ENCODE results near the gene RBP2. TPM values are rescaled to one million over a fixed set of nuclear protein-coding genes. Genes with fewer than 3 reads are reported as not detected.

Gene RBP2
- total RNA-seq, 2 donors from 2014 or later, result not detected

DNA sequence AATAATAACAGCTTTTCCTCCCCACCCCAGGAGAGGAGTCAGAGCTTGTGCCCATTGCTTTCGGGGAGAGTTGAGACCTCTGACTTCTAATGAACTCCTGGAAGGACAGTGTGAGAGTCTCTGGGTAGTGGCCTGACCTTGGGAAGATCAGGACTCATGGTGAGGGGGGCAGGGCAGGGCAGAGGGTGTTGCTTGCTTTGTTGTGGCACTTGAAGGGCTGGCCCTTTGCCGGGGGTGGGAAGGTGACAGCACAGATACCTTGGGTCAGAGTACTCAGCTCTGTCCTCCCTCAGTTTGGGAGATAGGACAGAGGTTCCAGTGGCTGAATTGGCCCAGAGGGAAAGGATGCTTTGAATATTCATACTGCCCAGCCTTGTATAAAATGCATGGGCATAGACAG is 15.8 kb downstream of the RBP2 start:
- TF ChIP-seq CTCF (conservative IDR thresholded peaks at IDR 0.05), result no peak
- H3K9me3 ChIP-seq (ENCODE audit: control insufficient read depth, low read length), result no peaks in the 10 kb centered on the region
- no peak for DNase-seq
- no peaks in the 10 kb centered on the region for H3K36me3 Mint-ChIP-seq (ENCODE audit: low read depth)
- H3K36me3 ChIP-seq (ENCODE audit: control insufficient read depth, insufficient read depth, low read length), result no peaks in the 10 kb centered on the region
- H3K27ac Mint-ChIP-seq, result no peak overlapping the region
- H3K27ac ChIP-seq (ENCODE audit: low read depth, low read length), result no peak overlapping the region
- H3K4me1 ChIP-seq (ENCODE audit: control insufficient read depth, insufficient read depth, low read length), result no peaks in the 10 kb centered on the region
- WGBS, 2 experiments (ENCODE audit: insufficient coverage in 1 of 2, insufficient read length in 1 of 2), result 90% methylated on average over 2 of the region's 2 CpGs; no CpG with 5 or more reads in 1 of the 2 experiments
- no peaks in the 10 kb centered on the region for H3K4me1 Mint-ChIP-seq
- no peaks in the 10 kb centered on the region for H3K9me3 Mint-ChIP-seq
- no peak overlapping the region for H3K4me3 ChIP-seq (ENCODE audit: low read length)
- H3K27me3 Mint-ChIP-seq (ENCODE audit: insufficient read depth), result no peaks in the 10 kb centered on the region
- H3K4me3 Mint-ChIP-seq, result no peak overlapping the region
- no peak overlapping the region for H3K9ac ChIP-seq (ENCODE audit: extremely low read depth, low read length, poor library complexity, severe bottlenecking)
- no peaks in the 10 kb centered on the region for H3K27me3 ChIP-seq (ENCODE audit: control insufficient read depth, insufficient read depth, low read length, poor library complexity, severe bottlenecking)

- H3K9me3 Mint-ChIP-seq, result no peaks in the 10 kb centered on the region
- no peak overlapping the region for H3K4me3 Mint-ChIP-seq
Measured at GRCh38 chr3:139460076-139460475, 16.2 kb downstream of the RBP2 start.

DNA sequence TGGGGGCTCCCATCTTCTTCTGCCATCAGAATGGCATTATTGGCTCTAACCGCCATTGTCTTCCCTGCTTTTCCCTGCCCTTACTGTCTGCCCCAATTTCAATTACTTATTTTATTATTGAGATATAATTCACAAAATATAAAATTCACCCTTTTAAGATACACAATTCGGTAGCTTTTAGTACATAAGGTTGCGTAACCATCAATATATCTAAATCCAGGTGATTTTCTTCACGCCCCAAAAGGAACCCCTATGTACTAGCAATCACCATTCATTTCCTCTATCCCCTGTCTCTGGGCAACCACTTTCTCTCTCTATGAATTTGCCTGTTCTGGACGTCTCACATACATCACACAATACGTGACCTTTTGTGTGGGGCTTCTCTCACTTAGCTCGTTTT is 18.0 kb downstream of the RBP2 start:
- WGBS, 2 experiments (ENCODE audit: insufficient coverage in 1 of 2, insufficient read length in 1 of 2), result 86% methylated on average over 6 to 7 of the region's 7 CpGs
- no peak overlapping the region for H3K27ac Mint-ChIP-seq
- no peak overlapping the region for H3K4me3 Mint-ChIP-seq
- no peaks in the 10 kb centered on the region for H3K36me3 Mint-ChIP-seq (ENCODE audit: low read depth)
- Histone ChIP-seq H3K9me3 (ENCODE audit: control insufficient read depth, low read length) (no peaks in the 10 kb centered on the region), H3K36me3 (ENCODE audit: control insufficient read depth, insufficient read depth, low read length) (no peaks in the 10 kb centered on the region), H3K4me3 (ENCODE audit: low read length) (no peak overlapping the region), H3K9ac (ENCODE audit: extremely low read depth, low read length, poor library complexity, severe bottlenecking) (no peak overlapping the region), H3K27me3 (ENCODE audit: control insufficient read depth, insufficient read depth, low read length, poor library complexity, severe bottlenecking) (no peaks in the 10 kb centered on the region), H3K27ac (ENCODE audit: low read depth, low read length) (no peak overlapping the region), H3K4me1 (ENCODE audit: control insufficient read depth, insufficient read depth, low read length) (no peaks in the 10 kb centered on the region)
- no peak for DNase-seq
- no peaks in the 10 kb centered on the region for H3K4me1 Mint-ChIP-seq
- no peaks in the 10 kb centered on the region for H3K27me3 Mint-ChIP-seq (ENCODE audit: insufficient read depth)
- no peaks in the 10 kb centered on the region for H3K9me3 Mint-ChIP-seq
- no peak for TF ChIP-seq CTCF (conservative IDR thresholded peaks at IDR 0.05)

More at GRCh38 chr3:139460076-139460475, 16.2 kb downstream of the RBP2 start:
- H3K27me3 Mint-ChIP-seq (ENCODE audit: insufficient read depth), result no peaks in the 10 kb centered on the region
- no peaks in the 10 kb centered on the region for H3K36me3 ChIP-seq (ENCODE audit: control insufficient read depth, insufficient read depth, low read length)
- H3K27ac Mint-ChIP-seq, result no peak overlapping the region
- no peaks in the 10 kb centered on the region for H3K4me1 Mint-ChIP-seq
- H3K36me3 Mint-ChIP-seq (ENCODE audit: low read depth), result no peaks in the 10 kb centered on the region
- no peak for TF ChIP-seq CTCF (conservative IDR thresholded peaks at IDR 0.05)
- H3K4me3 ChIP-seq (ENCODE audit: low read length), result no peak overlapping the region
- no peak for DNase-seq
- H3K27me3 ChIP-seq (ENCODE audit: control insufficient read depth, insufficient read depth, low read length, poor library complexity, severe bottlenecking), result no peaks in the 10 kb centered on the region
- H3K27ac ChIP-seq (ENCODE audit: low read depth, low read length), result no peak overlapping the region
- no peak overlapping the region for H3K9ac ChIP-seq (ENCODE audit: extremely low read depth, low read length, poor library complexity, severe bottlenecking)
- no peaks in the 10 kb centered on the region for H3K4me1 ChIP-seq (ENCODE audit: control insufficient read depth, insufficient read depth, low read length)
- H3K9me3 ChIP-seq (ENCODE audit: control insufficient read depth, low read length), result no peaks in the 10 kb centered on the region
